Esophagus muscularis mucosa (tissue), 4 donors: ENCODE results near the gene TMEM143. TPM values are rescaled to one million over a fixed set of nuclear protein-coding genes. Genes with fewer than 3 reads are reported as not detected.
"Not testable (repeated sequence)": the region's sequence is repeated elsewhere in the genome, so short reads cannot be mapped to it uniquely, and the experiment has no call there.

Source experiments
- DNase-seq: peaks from one replicate; pipeline ENCODE4 v3.0.0-alpha.2; 2017; ENCODE audit errors: extremely low spot score
- H3K27ac ChIP-seq, 4 donors: fragments of 200-600 bp; sonication (generic); replicated peaks in 1 of 4; 1 replicate in 3 of 4; 2 replicates in 1 of 4; pipeline ENCODE4 v1.5.1; 2016 to 2019; ENCODE audit warnings: mild to moderate bottlenecking in 1 of 4
- H3K27me3 ChIP-seq, 4 donors: fragments of 200-600 bp; sonication (generic); one replicate each; pipeline versions ENCODE4 v1.5.1 to v1.6.0; 2016 to 2019
- H3K36me3 ChIP-seq, 4 donors: fragments of 200-600 bp; sonication (generic); one replicate each; pipeline ENCODE4 v1.5.1; 2016 to 2019
- H3K4me1 ChIP-seq, 4 donors: fragments of 200-600 bp; sonication (generic); one replicate each; pipeline ENCODE4 v1.5.1; 2016 to 2019
- H3K4me3 ChIP-seq, 4 donors: fragments of 200-600 bp; sonication (generic); 1 replicate in 2 of 4; 2 replicates in 2 of 4; pipeline ENCODE4 v1.5.1; 2016 to 2019; ENCODE audit warnings: mild to moderate bottlenecking in 4 of 4, moderate library complexity in 1 of 4
- H3K9me3 ChIP-seq, 4 donors: fragments of 200-600 bp; sonication (generic); 1 replicate in 3 of 4; 2 replicates in 1 of 4; pipeline ENCODE4 v1.5.1; 2016 to 2019
- CTCF ChIP-seq, 3 experiments: fragments of 200-600 bp in 2 of 3; fragments of 450-650 bp in 1 of 3; sonication (generic) in 2 of 3; IDR thresholded peaks; one replicate each; pipeline ENCODE4 v1.5.1; 2017 to 2019; ENCODE audit warnings: antibody characterized with exemption in 3 of 3, mild to moderate bottlenecking in 2 of 3, moderate library complexity in 1 of 3
- EP300 ChIP-seq: sonication (generic); formaldehyde crosslinking; IDR thresholded peaks from one replicate; pipeline ENCODE4 v1.6.1; 2017; ENCODE audit warnings: antibody characterized with exemption
- POLR2A ChIP-seq: fragments of 450-650 bp; IDR thresholded peaks from one replicate; pipeline ENCODE4 v1.6.1; 2017; ENCODE audit warnings: antibody characterized with exemption, moderate library complexity, mild to moderate bottlenecking, low read depth
- POLR2AphosphoS5 ChIP-seq, 2 donors: sonication (generic); formaldehyde crosslinking; IDR thresholded peaks; one replicate each; pipeline ENCODE4 v1.6.1; 2017; ENCODE audit warnings: antibody characterized with exemption in 2 of 2
- WGBS: methylation state at CpG from one replicate; pipeline ENCODE4 v1.1.5; 2018; 5-methylcytosine and 5-hydroxymethylcytosine counted together
- intact Hi-C: fragments of 100-400 bp; cut with DNase I; formaldehyde crosslinking; loops from one replicate; pipeline ENCODE4 v1.15.1; 2023
- total RNA-seq, 4 donors: library from RNA; depleted of rRNA; stranded (reverse); fragments of >200 nt; gene quantifications; one replicate each; pipeline versions ENCODE4 v1.1.0 to v1.2.1, GENCODE V29; 2016

TMEM143 gene
- total RNA-seq, 4 donors from 2014 or later = 4.8 to 8.3 (median 7.1) TPM

GRCh38 chr19:48382286-48382685 is 18.5 kb upstream of the TMEM143 start:
- Histone ChIP-seq H3K27me3 (no peaks in the 10 kb centered on the region), H3K27ac (no peak overlapping the region), H3K36me3 (peaks cover 36 to 75% (median 64%) of the 10 kb centered on the region in 4 donors), H3K4me1 (no peaks in the 10 kb centered on the region), H3K4me3 (no peak overlapping the region), H3K9me3 (no peaks in the 10 kb centered on the region)
- no peak for DNase-seq
- TF ChIP-seq POLR2A = no peak
- TF ChIP-seq CTCF (IDR thresholded peaks at IDR 0.05) = no peak
- TF ChIP-seq POLR2AphosphoS5 (IDR thresholded peaks at IDR 0.05) = no peak
- WGBS = 90% methylated on average over 8 of the region's 8 CpGs
- intact Hi-C loops = no loop called here

- H3K27ac ChIP-seq = no peak overlapping the region
- H3K36me3 ChIP-seq = peaks cover 28 to 66% (median 54%) of the 10 kb centered on the region in 4 donors
- TF ChIP-seq POLR2AphosphoS5 (IDR thresholded peaks at IDR 0.05) (no peak), POLR2A (no peak), EP300 (no peak)
- intact Hi-C loops = no loop called here
- DNase-seq = no peak
- H3K4me3 ChIP-seq = no peak overlapping the region
- no peaks in the 10 kb centered on the region for H3K9me3 ChIP-seq
- H3K27me3 ChIP-seq = no peaks in the 10 kb centered on the region
- 82% methylated on average over 11 of the region's 11 CpGs for WGBS
- H3K4me1 ChIP-seq = no peaks in the 10 kb centered on the region
Measured at GRCh38 chr19:48381178-48381950, 17.6 kb upstream of the TMEM143 start.

- TF ChIP-seq EP300 = no peak
- no peak for TF ChIP-seq POLR2A
- peaks cover 7 to 43% (median 31%) of the 10 kb centered on the region in 4 donors for H3K36me3 ChIP-seq
- no peaks in the 10 kb centered on the region for H3K27me3 ChIP-seq
- DNase-seq = no peak
- WGBS = 79% methylated on average over 5 of the region's 5 CpGs
- no peak overlapping the region for H3K4me3 ChIP-seq
- H3K4me1 ChIP-seq = no peaks in the 10 kb centered on the region
- intact Hi-C loops = no loop called here
- H3K27ac ChIP-seq = no peak overlapping the region
- H3K9me3 ChIP-seq = no peaks in the 10 kb centered on the region
Measured at GRCh38 chr19:48379058-48379457, 15.3 kb upstream of the TMEM143 start.

- intact Hi-C loops = no loop called here
- 89% methylated on average over 10 of the region's 10 CpGs for WGBS
- H3K27me3 ChIP-seq = no peaks in the 10 kb centered on the region
- DNase-seq = no peak
- H3K36me3 ChIP-seq = peaks cover 0 to 34% (median 23%) of the 10 kb centered on the region in 4 donors
- H3K4me1 ChIP-seq = no peaks in the 10 kb centered on the region
- TF ChIP-seq POLR2A (no peak), POLR2AphosphoS5 (IDR thresholded peaks at IDR 0.05) (no peak), EP300 (no peak), CTCF (IDR thresholded peaks at IDR 0.05) (no peak)
- H3K4me3 ChIP-seq = no peak overlapping the region
- H3K27ac ChIP-seq = no peak overlapping the region
- H3K9me3 ChIP-seq = no peaks in the 10 kb centered on the region
Measured at GRCh38 chr19:48378194-48378570, 14.4 kb upstream of the TMEM143 start.

GRCh38 chr19:48373567-48373966 is 9.8 kb upstream of the TMEM143 start:
- H3K4me3 ChIP-seq = no peak overlapping the region
- H3K27me3 ChIP-seq = no peaks in the 10 kb centered on the region
- no peaks in the 10 kb centered on the region for H3K36me3 ChIP-seq
- H3K27ac ChIP-seq = no peak overlapping the region
- H3K9me3 ChIP-seq = no peaks in the 10 kb centered on the region
- 87% methylated on average over 9 of the region's 11 CpGs for WGBS
- no peaks in the 10 kb centered on the region for H3K4me1 ChIP-seq
- no peak for DNase-seq
- intact Hi-C loops = no loop called here
- TF ChIP-seq POLR2A (no peak), EP300 (no peak), CTCF (IDR thresholded peaks at IDR 0.05) (no peak), POLR2AphosphoS5 (IDR thresholded peaks at IDR 0.05) (no peak)

- TF ChIP-seq EP300 = no peak
- no peak for TF ChIP-seq POLR2A
- TF ChIP-seq POLR2AphosphoS5 (IDR thresholded peaks at IDR 0.05) = no peak
- no peak for TF ChIP-seq CTCF (IDR thresholded peaks at IDR 0.05)
- Histone ChIP-seq H3K36me3 (no peaks in the 10 kb centered on the region), H3K27ac (no peak overlapping the region), H3K9me3 (no peaks in the 10 kb centered on the region), H3K27me3 (no peaks in the 10 kb centered on the region), H3K4me3 (no peak overlapping the region), H3K4me1 (no peaks in the 10 kb centered on the region)
- DNase-seq = no peak
- WGBS = 41% methylated on average over 4 of the region's 4 CpGs
- intact Hi-C loops = no loop called here
Measured at GRCh38 chr19:48372904-48373303, 9.2 kb upstream of the TMEM143 start.

- 96% methylated on average over 5 of the region's 5 CpGs for WGBS
Measured at GRCh38 chr19:48371771-48372170, 8.0 kb upstream of the TMEM143 start.

More at GRCh38 chr19:48371771-48372170, 8.0 kb upstream of the TMEM143 start:
- H3K4me1 ChIP-seq, intact Hi-C loops, DNase-seq, H3K27me3 ChIP-seq, H3K9me3 ChIP-seq, H3K36me3 ChIP-seq, H3K4me3 ChIP-seq, H3K27ac ChIP-seq: not testable (repeated sequence)
